Measurements from ENCODE around the gene METTL8. TPM values are rescaled to one million over a fixed set of nuclear protein-coding genes. Genes with fewer than 3 reads are reported as not detected.

METTL8 gene
- polyA plus RNA-seq, 1 of the 3 experiments (the other 2 are of a cell fraction): 5.1 TPM

- H3K4me2 ChIP-seq: no peak overlapping the region
- no peaks in the 10 kb centered on the region for H4K20me1 ChIP-seq (ENCODE audit: insufficient read depth)
- TF ChIP-seq CHD2 (IDR thresholded peaks at IDR 0.05; ENCODE audit: low read length, partially characterized antibody) (no peak), TCF12 (IDR thresholded peaks at IDR 0.05) (no peak), JUND (IDR thresholded peaks at IDR 0.05) (no peak), EZH2phosphoT487 (IDR thresholded peaks at IDR 0.05; ENCODE audit: borderline replicate concordance, low read depth) (no peak), MEF2A (IDR thresholded peaks at IDR 0.05; ENCODE audit: borderline replicate concordance, low read depth) (no peak), YY1 (IDR thresholded peaks at IDR 0.05; ENCODE audit: low read depth) (no peak), EP300 (IDR thresholded peaks at IDR 0.05; ENCODE audit: borderline replicate concordance in 1 of 2, low read depth in 1 of 2, low read length in 1 of 2) (no peak), TEAD4 (IDR thresholded peaks at IDR 0.05; ENCODE audit: borderline replicate concordance, insufficient read depth) (no peak), MAX (IDR thresholded peaks at IDR 0.05; ENCODE audit: low read depth) (no peak), MXI1 (IDR thresholded peaks at IDR 0.05; ENCODE audit: low read depth, low read length) (no peak)
- H3F3A ChIP-seq (replicated peaks; ENCODE audit: insufficient read depth): peaks cover 13% of the 10 kb centered on the region
- no peak overlapping the region for H3K4me3 ChIP-seq (ENCODE audit: low read depth in 2 of 2, low read length in 1 of 2)
- no peak for DNase-seq
- H3K36me3 ChIP-seq (replicated peaks in 1 of 2; ENCODE audit: control insufficient read depth in 1 of 2, insufficient read depth in 2 of 2, low read length in 1 of 2): peaks cover 0 to 2% of the 10 kb centered on the region in 2 experiments
- peaks cover 0 to 9% of the 10 kb centered on the region in 2 experiments; a peak in 1 of 4 replicates for H3K4me1 ChIP-seq (ENCODE audit: control insufficient read depth in 1 of 2, insufficient read depth in 2 of 2, low read depth in 1 of 2, low read length in 1 of 2)
- H3K27me3 ChIP-seq (ENCODE audit: insufficient read depth): no peaks in the 10 kb centered on the region
- H2AFZ ChIP-seq (ENCODE audit: low read depth): no peak overlapping the region
- peaks cover 13% of the 10 kb centered on the region; the same call in 1 of the 2 replicates for H3K9me3 ChIP-seq
- ChIA-PET CTCF (no interaction called here), POLR2A (no interaction called here)
- no peak overlapping the region for H3K27ac ChIP-seq (ENCODE audit: low read depth in 2 of 2, low read length in 1 of 2)
- no peak overlapping the region for H3K9ac ChIP-seq
- peaks cover 10% of the 10 kb centered on the region; the same call in 1 of the 2 replicates for H3K79me2 ChIP-seq (ENCODE audit: insufficient read depth)
- WGBS (ENCODE audit: low lambda C conversion rate): 95% methylated on average over 3 of the region's 3 CpGs
- no peaks in the 10 kb centered on the region for H3K9me2 ChIP-seq
Observed at GRCh38 chr2:171400395-171400794, 33.4 kb downstream of the METTL8 start.

- Histone ChIP-seq H3K27me3 (ENCODE audit: insufficient read depth) (no peaks in the 10 kb centered on the region), H3K9ac (no peak overlapping the region), H3K79me2 (ENCODE audit: insufficient read depth) (peaks cover 9% of the 10 kb centered on the region; the same call in 1 of the 2 replicates), H2AFZ (ENCODE audit: low read depth) (no peak overlapping the region), H3K9me2 (no peaks in the 10 kb centered on the region), H3K9me3 (peaks cover 14% of the 10 kb centered on the region; the same call in 1 of the 2 replicates), H4K20me1 (ENCODE audit: insufficient read depth) (no peaks in the 10 kb centered on the region), H3K36me3 (replicated peaks in 1 of 2; ENCODE audit: control insufficient read depth in 1 of 2, insufficient read depth in 2 of 2, low read length in 1 of 2) (peaks cover 0 to 2% of the 10 kb centered on the region in 2 experiments), H3F3A (replicated peaks; ENCODE audit: insufficient read depth) (peaks cover 13% of the 10 kb centered on the region), H3K4me1 (ENCODE audit: control insufficient read depth in 1 of 2, insufficient read depth in 2 of 2, low read depth in 1 of 2, low read length in 1 of 2) (peaks cover 0 to 5% of the 10 kb centered on the region in 2 experiments; a peak in 1 of 4 replicates), H3K27ac (ENCODE audit: low read depth in 2 of 2, low read length in 1 of 2) (no peak overlapping the region), H3K4me2 (no peak overlapping the region), H3K4me3 (ENCODE audit: low read depth in 2 of 2, low read length in 1 of 2) (no peak overlapping the region)
- ChIA-PET POLR2A (no interaction called here), CTCF (no interaction called here)
- TF ChIP-seq GATA2 (CRISPR knock-in tag; IDR thresholded peaks at IDR 0.05) (no peak), CTCF (IDR thresholded peaks at IDR 0.05) (no peak), EZH2phosphoT487 (IDR thresholded peaks at IDR 0.05; ENCODE audit: borderline replicate concordance, low read depth) (no peak), JUND (IDR thresholded peaks at IDR 0.05) (no peak), EP300 (IDR thresholded peaks at IDR 0.05; ENCODE audit: borderline replicate concordance in 1 of 2, low read depth in 1 of 2, low read length in 1 of 2) (no peak), NFIC (IDR thresholded peaks at IDR 0.05; ENCODE audit: borderline replicate concordance) (no peak), RFX5 (IDR thresholded peaks at IDR 0.05; ENCODE audit: low read length) (no peak), SIN3A (IDR thresholded peaks at IDR 0.05; ENCODE audit: borderline replicate concordance, low read depth, low read length) (no peak), TCF12 (IDR thresholded peaks at IDR 0.05) (no peak), PBX3 (IDR thresholded peaks at IDR 0.05) (no peak), MEF2A (IDR thresholded peaks at IDR 0.05; ENCODE audit: borderline replicate concordance, low read depth) (no peak), POLR2AphosphoS5 (IDR thresholded peaks at IDR 0.05; ENCODE audit: low read depth, low read length) (no peak), YY1 (IDR thresholded peaks at IDR 0.05; ENCODE audit: low read depth) (no peak)
- DNase-seq: no peak
Observed at GRCh38 chr2:171399292-171399691, 34.5 kb downstream of the METTL8 start.
